Neural cell (in vitro differentiated cells): ENCODE data around the gene IL20RA.

Experiments used
- EP300 ChIP-seq: fragments of 450-650 bp; conservative IDR thresholded peaks from 2 replicates; pipeline ENCODE4 v1.6.1; 2014; ENCODE audit warnings: antibody characterized with exemption, mild to moderate bottlenecking, moderate library complexity; ENCODE audit not compliant: poor library complexity, severe bottlenecking
- POLR2AphosphoS5 ChIP-seq: IDR thresholded peaks from 2 replicates; pipeline ENCODE4 v1.6.1; 2012
- RAD21 ChIP-seq: fragments of 450-650 bp; conservative IDR thresholded peaks from 2 replicates; pipeline ENCODE4 v1.6.1; 2014; ENCODE audit warnings: antibody characterized with exemption, mild to moderate bottlenecking, moderate library complexity
- REST ChIP-seq: IDR thresholded peaks from 2 replicates; pipeline ENCODE4 v1.6.1; 2012; ENCODE audit warnings: borderline replicate concordance
- SMC3 ChIP-seq: fragments of 450-650 bp; conservative IDR thresholded peaks from 2 replicates; pipeline ENCODE4 v1.6.1; 2014; ENCODE audit warnings: antibody characterized with exemption, mild to moderate bottlenecking, moderate library complexity; ENCODE audit not compliant: poor library complexity
- TAF1 ChIP-seq: IDR thresholded peaks from 2 replicates; pipeline ENCODE4 v1.6.1; 2012; ENCODE audit warnings: low read depth
- TF ChIP-seq, protein P1 (sequence below): fragments of 450-650 bp; IDR thresholded peaks from 2 replicates; pipeline ENCODE4 v1.5.1; 2014; ENCODE audit warnings: antibody characterized with exemption, mild to moderate bottlenecking, moderate library complexity; ENCODE audit not compliant: poor library complexity, severe bottlenecking

- TF ChIP-seq POLR2AphosphoS5 (no peak), REST (no peak), RAD21 (no peak), EP300 (no peak), TAF1 (no peak), SMC3 (no peak)
- TF ChIP-seq, protein P1, sequence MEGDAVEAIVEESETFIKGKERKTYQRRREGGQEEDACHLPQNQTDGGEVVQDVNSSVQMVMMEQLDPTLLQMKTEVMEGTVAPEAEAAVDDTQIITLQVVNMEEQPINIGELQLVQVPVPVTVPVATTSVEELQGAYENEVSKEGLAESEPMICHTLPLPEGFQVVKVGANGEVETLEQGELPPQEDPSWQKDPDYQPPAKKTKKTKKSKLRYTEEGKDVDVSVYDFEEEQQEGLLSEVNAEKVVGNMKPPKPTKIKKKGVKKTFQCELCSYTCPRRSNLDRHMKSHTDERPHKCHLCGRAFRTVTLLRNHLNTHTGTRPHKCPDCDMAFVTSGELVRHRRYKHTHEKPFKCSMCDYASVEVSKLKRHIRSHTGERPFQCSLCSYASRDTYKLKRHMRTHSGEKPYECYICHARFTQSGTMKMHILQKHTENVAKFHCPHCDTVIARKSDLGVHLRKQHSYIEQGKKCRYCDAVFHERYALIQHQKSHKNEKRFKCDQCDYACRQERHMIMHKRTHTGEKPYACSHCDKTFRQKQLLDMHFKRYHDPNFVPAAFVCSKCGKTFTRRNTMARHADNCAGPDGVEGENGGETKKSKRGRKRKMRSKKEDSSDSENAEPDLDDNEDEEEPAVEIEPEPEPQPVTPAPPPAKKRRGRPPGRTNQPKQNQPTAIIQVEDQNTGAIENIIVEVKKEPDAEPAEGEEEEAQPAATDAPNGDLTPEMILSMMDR: no peak
These were observed 92.0 kb downstream of the IL20RA start for GRCh38 chr6:136952714-136953260.
